Measurements from ENCODE around the gene MUC21.

DNA sequence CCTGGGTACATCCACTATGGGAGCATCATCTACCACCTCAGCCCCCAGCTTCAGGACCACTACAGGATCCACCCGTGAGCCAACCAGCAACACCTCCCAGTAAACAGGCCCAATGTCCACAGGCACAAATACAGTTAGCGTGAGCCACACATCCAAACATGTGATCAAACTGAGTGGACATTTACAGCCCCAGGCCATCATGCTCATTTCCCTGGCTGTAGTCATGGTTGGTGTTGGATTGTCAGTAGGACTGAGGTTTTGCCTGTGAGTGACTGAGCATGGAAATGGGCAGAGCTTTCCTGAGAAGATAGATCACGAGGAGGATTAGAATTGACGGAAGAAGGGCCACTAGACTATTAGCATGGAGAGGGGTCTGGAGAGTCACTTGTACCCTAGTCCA lies 10.7 kb upstream of the MUC21 start:
- TF ChIP-seq, protein P1, sequence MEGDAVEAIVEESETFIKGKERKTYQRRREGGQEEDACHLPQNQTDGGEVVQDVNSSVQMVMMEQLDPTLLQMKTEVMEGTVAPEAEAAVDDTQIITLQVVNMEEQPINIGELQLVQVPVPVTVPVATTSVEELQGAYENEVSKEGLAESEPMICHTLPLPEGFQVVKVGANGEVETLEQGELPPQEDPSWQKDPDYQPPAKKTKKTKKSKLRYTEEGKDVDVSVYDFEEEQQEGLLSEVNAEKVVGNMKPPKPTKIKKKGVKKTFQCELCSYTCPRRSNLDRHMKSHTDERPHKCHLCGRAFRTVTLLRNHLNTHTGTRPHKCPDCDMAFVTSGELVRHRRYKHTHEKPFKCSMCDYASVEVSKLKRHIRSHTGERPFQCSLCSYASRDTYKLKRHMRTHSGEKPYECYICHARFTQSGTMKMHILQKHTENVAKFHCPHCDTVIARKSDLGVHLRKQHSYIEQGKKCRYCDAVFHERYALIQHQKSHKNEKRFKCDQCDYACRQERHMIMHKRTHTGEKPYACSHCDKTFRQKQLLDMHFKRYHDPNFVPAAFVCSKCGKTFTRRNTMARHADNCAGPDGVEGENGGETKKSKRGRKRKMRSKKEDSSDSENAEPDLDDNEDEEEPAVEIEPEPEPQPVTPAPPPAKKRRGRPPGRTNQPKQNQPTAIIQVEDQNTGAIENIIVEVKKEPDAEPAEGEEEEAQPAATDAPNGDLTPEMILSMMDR (IDR thresholded peaks at IDR 0.05 in 4 of 5, conservative IDR thresholded peaks at IDR 0.05 in 1 of 5), result no peak
- no peak for TF ChIP-seq POLR2A (IDR thresholded peaks at IDR 0.05)

Data from gastrocnemius medialis (tissue), 4 donors.